HepG2 (cell line): ENCODE measurements around the gene PTPMT1. TPM values are rescaled to one million over a fixed set of nuclear protein-coding genes. Genes with fewer than 3 reads are reported as not detected.

Source experiments
- ARID2 ChIP-seq: sonication (generic); formaldehyde crosslinking; IDR thresholded peaks from 2 replicates; pipeline ENCODE4 v1.8.1; 2022; ENCODE audit warnings: mild to moderate bottlenecking, missing genetic modification reagents, borderline replicate concordance
- ATF7-NPFF ChIP-seq: sonication (generic); formaldehyde crosslinking; IDR thresholded peaks from 2 replicates; pipeline ENCODE4 v1.8.1; 2023; ENCODE audit warnings: mild to moderate bottlenecking, low read depth, missing genetic modification reagents, moderate library complexity
- GABPB1 ChIP-seq: IDR thresholded peaks from 2 replicates; pipeline ENCODE4 v1.6.1; 2016; ENCODE audit warnings: mild to moderate bottlenecking, missing genetic modification reagents, moderate library complexity, missing compliant biosample characterization
- KDM5B ChIP-seq: sonication (generic); formaldehyde crosslinking; IDR thresholded peaks from 2 replicates; pipeline ENCODE4 v1.4.0; 2020; ENCODE audit warnings: missing genetic modification reagents, mild to moderate bottlenecking, borderline replicate concordance
- PHF20 ChIP-seq: sonication (generic); formaldehyde crosslinking; IDR thresholded peaks from 2 replicates; pipeline ENCODE4 v1.5.0; 2020; ENCODE audit warnings: mild to moderate bottlenecking, missing genetic modification reagents
- PHF8 ChIP-seq: sonication (generic); formaldehyde crosslinking; IDR thresholded peaks from 2 replicates; pipeline ENCODE4 v1.5.0; 2020; ENCODE audit warnings: missing genetic modification reagents
- PRMT3 ChIP-seq: sonication (generic); formaldehyde crosslinking; IDR thresholded peaks from 2 replicates; pipeline ENCODE4 v1.8.1; 2022; ENCODE audit warnings: low read depth, mild to moderate bottlenecking, moderate library complexity, missing genetic modification reagents, borderline replicate concordance
- TRAFD1 ChIP-seq: sonication (generic); formaldehyde crosslinking; IDR thresholded peaks from 2 replicates; pipeline ENCODE4 v1.5.1; 2020; ENCODE audit warnings: missing genetic modification reagents, mild to moderate bottlenecking, borderline replicate concordance
- ZBTB2 ChIP-seq: sonication (generic); formaldehyde crosslinking; IDR thresholded peaks from 2 replicates; pipeline ENCODE4 v1.8.0; 2022; ENCODE audit warnings: low read depth, missing genetic modification reagents
- ZFP91 ChIP-seq: sonication (generic); formaldehyde crosslinking; IDR thresholded peaks from 2 replicates; pipeline ENCODE4 v1.9.0; 2022; ENCODE audit warnings: missing genetic modification reagents, mild to moderate bottlenecking, borderline replicate concordance
- ZNF318 ChIP-seq: sonication (generic); formaldehyde crosslinking; IDR thresholded peaks from 2 replicates; pipeline ENCODE4 v1.4.0; 2020; ENCODE audit warnings: mild to moderate bottlenecking, missing genetic modification reagents
- ZNF704 ChIP-seq: sonication (generic); formaldehyde crosslinking; IDR thresholded peaks from 2 replicates; pipeline ENCODE4 v1.8.1; 2023; ENCODE audit warnings: mild to moderate bottlenecking, inconsistent platforms, moderate library complexity, missing genetic modification reagents, borderline replicate concordance
- polyA plus RNA-seq, 8 experiments: library from polyadenylated mRNA; depleted of rRNA in 3 of 8; stranded (reverse) in 7 of 8; unstranded in 1 of 8; fragments of >200 nt; fragmentation: Illumina TruSeq in 4 of 8; extraction: Trizol in 4 of 8; gene quantifications; 2 replicates each; pipeline versions ENCODE4 v1.2.1 to v1.2.3, GENCODE V29; 2011 to 2016; ENCODE audit warnings: low read depth in 4 of 8, missing spikeins in 1 of 8, mixed read lengths in 1 of 8; ENCODE audit not compliant: insufficient read depth in 1 of 8
- total RNA-seq, 5 experiments: library from RNA; depleted of rRNA; stranded (reverse); fragments of >200 nt; fragmentation: Illumina TruSeq; extraction: Trizol; gene quantifications; 2 replicates each; pipeline ENCODE4 v1.2.3, GENCODE V29; 2016; ENCODE audit warnings: low read depth in 1 of 5

PTPMT1 gene
- total and polyA plus RNA-seq, 2 of the 13 experiments (the other 11 are each of a cell fraction or from before 2014, with no cell fraction given), result 55.6 to 129 TPM

- TF ChIP-seq ZNF704 (CRISPR knock-in tag) (peak; percentile 61; the same call in 1 of the 2 replicates), TRAFD1 (CRISPR knock-in tag) (no peak), KDM5B (peak; percentile 84), PHF20 (CRISPR knock-in tag) (peak; percentile 71), ATF7-NPFF (CRISPR knock-in tag) (peak; percentile 55), PRMT3 (CRISPR knock-in tag) (no peak), PHF8 (CRISPR knock-in tag) (peak; percentile 84), ZBTB2 (peak; percentile 98), ZNF318 (no peak), GABPB1 (CRISPR knock-in tag) (peak; percentile 94), ZFP91 (CRISPR knock-in tag) (peak; percentile 64; the same call in 1 of the 2 replicates), ARID2 (CRISPR knock-in tag) (0 out of 2 replicates have a peak, but pooled peaks have one; percentile 85)
Observed at GRCh38 chr11:47552566-47553405, 12.6 kb upstream of the PTPMT1 start, which contains the start of gene CELF1 (continued).
